GM18873 (cell line): ENCODE data around the gene RPS10.
"Not testable (repeated sequence)": the region's sequence is repeated elsewhere in the genome, so short reads cannot be mapped to it uniquely, and the experiment has no call there.

Source experiments
- ATAC-seq: cut with Tn5 transposase; IDR thresholded peaks from one replicate; pipeline ENCODE4 v1.9.1; 2021; ENCODE audit warnings: mild to moderate bottlenecking, moderate library complexity, moderate number of reproducible peaks; ENCODE audit not compliant: unreplicated experiment, low FRiP score

RPS10 gene

DNA sequence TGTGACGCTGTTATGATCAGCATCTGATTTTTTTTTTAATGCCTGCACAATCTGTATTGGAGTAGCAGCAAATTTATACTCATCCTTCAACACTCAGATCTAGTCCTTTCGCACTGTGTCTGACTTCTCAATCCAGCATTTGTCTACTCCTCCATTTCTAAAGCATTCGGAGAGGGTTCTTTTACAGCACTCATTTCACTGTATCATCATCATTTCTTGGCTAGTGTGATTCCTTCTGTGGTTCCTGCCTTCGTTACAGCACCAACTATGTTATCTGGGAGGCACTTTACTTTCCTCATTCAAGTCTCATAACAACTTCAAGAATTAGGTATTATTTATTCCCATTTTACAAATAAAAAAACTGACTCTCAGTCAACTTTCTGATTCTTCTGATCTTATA is 51.4 kb downstream of the RPS10 start:
- ATAC-seq, result no peak

GRCh38 chr6:34374069-34374468 is 51.8 kb downstream of the RPS10 start:
- ATAC-seq, result no peak

- no peak for ATAC-seq
These were observed 52.4 kb downstream of the RPS10 start for GRCh38 chr6:34373511-34373910.

GRCh38 chr6:34371865-34372264 is 54.0 kb downstream of the RPS10 start:
- not testable (repeated sequence) for ATAC-seq

DNA sequence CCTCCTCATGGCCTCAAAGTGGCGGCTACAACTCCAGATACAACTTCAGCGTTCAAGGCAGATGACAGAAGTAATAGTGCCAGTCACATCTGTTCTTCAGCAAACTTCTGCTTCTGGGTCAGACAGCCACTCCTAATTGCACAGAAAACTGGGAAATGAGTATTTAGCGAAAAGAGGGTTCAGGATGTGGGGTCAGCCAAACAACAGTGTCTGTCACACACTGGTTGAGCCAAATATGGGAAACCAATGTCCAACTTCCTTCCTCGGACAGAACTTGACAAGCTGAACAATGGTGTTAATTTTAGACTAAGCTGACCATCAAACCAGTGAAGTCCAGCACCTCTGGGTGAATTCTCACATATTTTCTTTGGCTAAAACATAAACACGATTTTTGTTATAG is 55.5 kb downstream of the RPS10 start:
- no peak for ATAC-seq

- ATAC-seq, result no peak
These were observed 56.5 kb downstream of the RPS10 start for GRCh38 chr6:34369385-34369784.
